Panc1 (cell line): ENCODE data around the gene EHD3. TPM values are rescaled to one million over a fixed set of nuclear protein-coding genes. Genes with fewer than 3 reads are reported as not detected.

Experiments used
- ATAC-seq: fragments of 200-7000 bp; cut with Tn5 transposase; 2 replicates; pipeline ENCODE4 v1.9.1; 2020; ENCODE audit warnings: mild to moderate bottlenecking, moderate library complexity
- BruUV-seq: library from RNA; stranded (reverse); fragments of 400-500 nt; replicated peaks from 2 replicates; lab custom pipeline; 2021; lab: Mats Ljungman, UMichigan
- CTCF ChIA-PET: fragments of 300-600 bp; sonication (Branson Sonifier 250); formaldehyde crosslinking; loops from one replicate; lab custom pipeline; 2022; ENCODE audit warnings: antibody characterized with exemption; lab: Charles Lee
- POLR2A ChIA-PET: fragments of 300-600 bp; sonication (Branson Sonifier 250); formaldehyde crosslinking; loops from one replicate; lab custom pipeline; 2022; ENCODE audit warnings: antibody characterized with exemption; lab: Charles Lee
- DNase-seq: peaks from one replicate; pipeline ENCODE4 v3.0.0-alpha.2; 2010; ENCODE audit warnings: low read depth, low spot score
- H3K27ac ChIP-seq: 2 replicates; pipeline ENCODE4 v1.5.1; 2011; ENCODE audit warnings: mild to moderate bottlenecking, low read length, inconsistent platforms
- H3K27me3 ChIP-seq: fragments of 200-500 bp; sonication (Bioruptor generic); 2 replicates; pipeline ENCODE4 v1.6.0; 2014; ENCODE audit warnings: low read length, inconsistent platforms; ENCODE audit not compliant: control insufficient read depth, insufficient read depth
- H3K36me3 ChIP-seq: fragments of 200-500 bp; sonication (Bioruptor generic); 2 replicates; pipeline ENCODE4 v1.5.1; 2014; ENCODE audit warnings: inconsistent platforms, mild to moderate bottlenecking, low read length, moderate library complexity; ENCODE audit not compliant: control insufficient read depth, insufficient read depth
- H3K4me1 ChIP-seq: 2 replicates; pipeline ENCODE4 v1.5.1; 2011; ENCODE audit warnings: inconsistent platforms, mild to moderate bottlenecking, low read length, moderate library complexity; ENCODE audit not compliant: control insufficient read depth, insufficient read depth
- H3K4me3 ChIP-seq, 2 experiments: 2 replicates each; pipeline ENCODE4 v1.5.1; 2011 to 2012; ENCODE audit warnings: low read depth in 2 of 2, low read length in 2 of 2, mild to moderate bottlenecking in 2 of 2, inconsistent platforms in 1 of 2, moderate library complexity in 1 of 2
- H3K9me3 ChIP-seq: fragments of 200-500 bp; sonication (Bioruptor generic); 2 replicates; pipeline ENCODE4 v1.5.1; 2014; ENCODE audit warnings: low read depth, mild to moderate bottlenecking, inconsistent platforms, low read length, moderate library complexity; ENCODE audit not compliant: control insufficient read depth, insufficient read depth
- CTCF ChIP-seq: fragments of 450-650 bp; IDR thresholded peaks from 2 replicates; pipeline ENCODE4 v1.5.1; 2017; ENCODE audit warnings: mild to moderate bottlenecking
- POLR2AphosphoS5 ChIP-seq: IDR thresholded peaks from 2 replicates; pipeline ENCODE4 v1.6.1; 2012; ENCODE audit warnings: mild to moderate bottlenecking, low read depth, low read length, moderate library complexity
- SIN3A ChIP-seq: IDR thresholded peaks from 2 replicates; pipeline ENCODE4 v1.6.1; 2012; ENCODE audit warnings: low read depth, mild to moderate bottlenecking, low read length, moderate library complexity, borderline replicate concordance; ENCODE audit not compliant: insufficient read depth
- TCF7L2 ChIP-seq: IDR thresholded peaks from 2 replicates; pipeline ENCODE4 v1.6.1; 2011; ENCODE audit warnings: mild to moderate bottlenecking, low read depth, low read length, inconsistent platforms
- in situ Hi-C: cut with HindIII; loops from 2 replicates; pipeline ENCODE4 v1.10.0; 2016; ENCODE audit warnings: low sequenced_read_pairs, low pct_unique_long_range_greater_than_20kb
- intact Hi-C: fragments of 100-400 bp; cut with micrococcal nuclease; formaldehyde crosslinking; loops from one replicate; pipeline ENCODE4 v1.10.0; 2022; ENCODE audit not compliant: unreplicated experiment
- total RNA-seq: library from RNA; stranded (reverse); gene quantifications from one replicate; pipeline ENCODE4 v1.2.1, GENCODE V29; 2021; ENCODE audit not compliant: unreplicated experiment
- TF ChIP-seq, protein P1 (sequence below), 2 experiments: IDR thresholded peaks; 2 replicates each; pipeline ENCODE4 v1.6.1; 2011 to 2012; ENCODE audit warnings: low read depth in 2 of 2, control low read depth in 1 of 2, low read length in 1 of 2, mild to moderate bottlenecking in 1 of 2, moderate library complexity in 1 of 2; ENCODE audit not compliant: insufficient read depth in 1 of 2

EHD3 gene
- total RNA-seq, 1 experiment from 2014 or later, result 2.6 TPM

GRCh38 chr2:31223749-31224148 is 10.2 kb upstream of the EHD3 start:
- Histone ChIP-seq H3K4me1 (no peaks in the 10 kb centered on the region), H3K27ac (no peak overlapping the region), H3K9me3 (no peaks in the 10 kb centered on the region), H3K27me3 (peaks cover 25% of the 10 kb centered on the region), H3K4me3 (no peak overlapping the region), H3K36me3 (no peaks in the 10 kb centered on the region; the same call in 1 of the 2 replicates)
- intact Hi-C loops, result no loop called here
- no TSS peak for BruUV-seq
- ChIA-PET CTCF (no interaction called here), POLR2A (no interaction called here)
- DNase-seq (no peak), ATAC-seq (no peak)
- TF ChIP-seq, protein P1, sequence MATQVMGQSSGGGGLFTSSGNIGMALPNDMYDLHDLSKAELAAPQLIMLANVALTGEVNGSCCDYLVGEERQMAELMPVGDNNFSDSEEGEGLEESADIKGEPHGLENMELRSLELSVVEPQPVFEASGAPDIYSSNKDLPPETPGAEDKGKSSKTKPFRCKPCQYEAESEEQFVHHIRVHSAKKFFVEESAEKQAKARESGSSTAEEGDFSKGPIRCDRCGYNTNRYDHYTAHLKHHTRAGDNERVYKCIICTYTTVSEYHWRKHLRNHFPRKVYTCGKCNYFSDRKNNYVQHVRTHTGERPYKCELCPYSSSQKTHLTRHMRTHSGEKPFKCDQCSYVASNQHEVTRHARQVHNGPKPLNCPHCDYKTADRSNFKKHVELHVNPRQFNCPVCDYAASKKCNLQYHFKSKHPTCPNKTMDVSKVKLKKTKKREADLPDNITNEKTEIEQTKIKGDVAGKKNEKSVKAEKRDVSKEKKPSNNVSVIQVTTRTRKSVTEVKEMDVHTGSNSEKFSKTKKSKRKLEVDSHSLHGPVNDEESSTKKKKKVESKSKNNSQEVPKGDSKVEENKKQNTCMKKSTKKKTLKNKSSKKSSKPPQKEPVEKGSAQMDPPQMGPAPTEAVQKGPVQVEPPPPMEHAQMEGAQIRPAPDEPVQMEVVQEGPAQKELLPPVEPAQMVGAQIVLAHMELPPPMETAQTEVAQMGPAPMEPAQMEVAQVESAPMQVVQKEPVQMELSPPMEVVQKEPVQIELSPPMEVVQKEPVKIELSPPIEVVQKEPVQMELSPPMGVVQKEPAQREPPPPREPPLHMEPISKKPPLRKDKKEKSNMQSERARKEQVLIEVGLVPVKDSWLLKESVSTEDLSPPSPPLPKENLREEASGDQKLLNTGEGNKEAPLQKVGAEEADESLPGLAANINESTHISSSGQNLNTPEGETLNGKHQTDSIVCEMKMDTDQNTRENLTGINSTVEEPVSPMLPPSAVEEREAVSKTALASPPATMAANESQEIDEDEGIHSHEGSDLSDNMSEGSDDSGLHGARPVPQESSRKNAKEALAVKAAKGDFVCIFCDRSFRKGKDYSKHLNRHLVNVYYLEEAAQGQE (IDR thresholded peaks at IDR 0.05; ENCODE audit: insufficient read depth in 1 of 2, low read depth in 2 of 2, low read length in 1 of 2), result no peak
- TF ChIP-seq SIN3A, result no peak
- no peak for TF ChIP-seq POLR2AphosphoS5
- no peak for TF ChIP-seq CTCF
- TF ChIP-seq TCF7L2, result no peak
- in situ Hi-C loops, result no loop called here

GRCh38 chr2:31226266-31226665 is 7.7 kb upstream of the EHD3 start:
- no peaks in the 10 kb centered on the region; the same call in 1 of the 2 replicates for H3K36me3 ChIP-seq
- no peak for ATAC-seq
- intact Hi-C loops, result no loop called here
- H3K4me1 ChIP-seq, result no peaks in the 10 kb centered on the region
- in situ Hi-C loops, result no loop called here
- no peak overlapping the region for H3K4me3 ChIP-seq
- BruUV-seq, result no TSS peak
- CTCF ChIA-PET, result no interaction called here
- POLR2A ChIA-PET, result no interaction called here
- DNase-seq, result no peak
- H3K27me3 ChIP-seq, result peaks cover 20% of the 10 kb centered on the region
- TF ChIP-seq POLR2AphosphoS5, result no peak
- TF ChIP-seq, protein P1 (IDR thresholded peaks at IDR 0.05; ENCODE audit: insufficient read depth in 1 of 2, low read depth in 2 of 2, low read length in 1 of 2), result no peak
- no peak for TF ChIP-seq SIN3A
- no peak for TF ChIP-seq CTCF
- TF ChIP-seq TCF7L2, result no peak
- H3K27ac ChIP-seq, result no peak overlapping the region
- no peaks in the 10 kb centered on the region for H3K9me3 ChIP-seq
